ENCODE results near the gene HSD11B1L. TPM values are rescaled to one million over a fixed set of nuclear protein-coding genes. Genes with fewer than 3 reads are reported as not detected.
A peak's percentile ranks its signal among the peaks of the same experiment; 100 is the strongest.

Gene HSD11B1L
- polyA plus RNA-seq, 1 experiment, result 4.9 TPM

DNA sequence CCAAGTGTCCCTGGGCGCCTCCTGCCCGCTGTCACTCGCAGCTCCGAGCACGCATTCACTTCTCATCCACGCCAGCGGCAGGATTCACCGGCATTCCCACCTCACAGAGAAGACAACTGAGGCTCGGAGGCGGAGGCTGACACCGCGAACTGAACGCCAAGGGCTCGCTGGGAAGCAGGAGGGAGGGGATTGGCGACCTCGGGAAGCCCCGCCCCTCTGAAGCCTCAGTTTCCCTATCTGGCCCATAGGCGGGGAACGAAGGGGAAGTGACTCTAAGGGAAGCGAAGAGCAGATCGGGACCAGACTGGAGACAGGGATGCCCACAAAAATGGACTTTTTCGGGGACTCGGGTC, 767 bp upstream of the HSD11B1L start:
- peak overlapping the region; percentile 96 for H3K4me3 ChIP-seq (ENCODE audit: low read depth, low read length)
- peak overlapping the region; percentile 39 for H3K27ac ChIP-seq (ENCODE audit: low read depth, low read length)
- TF ChIP-seq, protein P1, sequence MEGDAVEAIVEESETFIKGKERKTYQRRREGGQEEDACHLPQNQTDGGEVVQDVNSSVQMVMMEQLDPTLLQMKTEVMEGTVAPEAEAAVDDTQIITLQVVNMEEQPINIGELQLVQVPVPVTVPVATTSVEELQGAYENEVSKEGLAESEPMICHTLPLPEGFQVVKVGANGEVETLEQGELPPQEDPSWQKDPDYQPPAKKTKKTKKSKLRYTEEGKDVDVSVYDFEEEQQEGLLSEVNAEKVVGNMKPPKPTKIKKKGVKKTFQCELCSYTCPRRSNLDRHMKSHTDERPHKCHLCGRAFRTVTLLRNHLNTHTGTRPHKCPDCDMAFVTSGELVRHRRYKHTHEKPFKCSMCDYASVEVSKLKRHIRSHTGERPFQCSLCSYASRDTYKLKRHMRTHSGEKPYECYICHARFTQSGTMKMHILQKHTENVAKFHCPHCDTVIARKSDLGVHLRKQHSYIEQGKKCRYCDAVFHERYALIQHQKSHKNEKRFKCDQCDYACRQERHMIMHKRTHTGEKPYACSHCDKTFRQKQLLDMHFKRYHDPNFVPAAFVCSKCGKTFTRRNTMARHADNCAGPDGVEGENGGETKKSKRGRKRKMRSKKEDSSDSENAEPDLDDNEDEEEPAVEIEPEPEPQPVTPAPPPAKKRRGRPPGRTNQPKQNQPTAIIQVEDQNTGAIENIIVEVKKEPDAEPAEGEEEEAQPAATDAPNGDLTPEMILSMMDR (IDR thresholded peaks at IDR 0.05; ENCODE audit: low read depth, low read length), result no peak
- ChIA-PET CTCF (no interaction called here), POLR2A (interaction anchor here (0.7 kb wide), 1 partner anchor 10 kb away, joined by 3 read pairs; no protein-coding TSS in a partner anchor)
- H3K27me3 ChIP-seq (ENCODE audit: control insufficient read depth, insufficient read depth, low read length), result no peaks in the 10 kb centered on the region
- DNase-seq (ENCODE audit: low read depth, low spot score), result no peak
- peaks cover 4% of the 10 kb centered on the region; the same call in 1 of the 2 replicates for H3K9me3 ChIP-seq (ENCODE audit: control insufficient read depth, insufficient read depth, low read length)

- CTCF ChIA-PET, result interaction anchor here (1.0 kb wide), 1 partner anchor 8 kb away, joined by 5 read pairs; no protein-coding TSS in a partner anchor
- TF ChIP-seq, protein P1 (IDR thresholded peaks at IDR 0.05; ENCODE audit: low read depth, low read length), result no peak
- POLR2A ChIA-PET, result interaction anchor here (0.5 kb wide), 2 partner anchors 33 to 39 kb away, joined by 4 to 15 read pairs; partner anchors contain the start of genes CATSPERD and LONP1
These were observed 722 bp downstream of the HSD11B1L start for GRCh38 chr19:5681391-5682106.

GRCh38 chr19:5682107-5682482, 1.3 kb downstream of the HSD11B1L start:
- Histone ChIP-seq H3K27ac (ENCODE audit: low read depth, low read length) (no peak overlapping the region), H3K27me3 (ENCODE audit: control insufficient read depth, insufficient read depth, low read length) (no peaks in the 10 kb centered on the region), H3K4me3 (ENCODE audit: low read depth, low read length) (no peak overlapping the region), H3K9me3 (ENCODE audit: control insufficient read depth, insufficient read depth, low read length) (peaks cover 5% of the 10 kb centered on the region; the same call in 1 of the 2 replicates)
- ChIA-PET CTCF (interaction anchor here (1.0 kb wide), 1 partner anchor 8 kb away, joined by 5 read pairs; no protein-coding TSS in a partner anchor), POLR2A (interaction anchor here (0.5 kb wide), 1 partner anchor 38 kb away, joined by 15 read pairs; the partner anchor contains the start of genes CATSPERD and LONP1)
- TF ChIP-seq, protein P1 (IDR thresholded peaks at IDR 0.05; ENCODE audit: low read depth, low read length), result no peak
- DNase-seq (ENCODE audit: low read depth, low spot score), result no peak

More at GRCh38 chr19:5681391-5682106, 722 bp downstream of the HSD11B1L start:
- H3K4me3 ChIP-seq (ENCODE audit: low read depth, low read length), result peak overlapping the region; percentile 96
- no peak for DNase-seq (ENCODE audit: low read depth, low spot score)
- H3K27me3 ChIP-seq (ENCODE audit: control insufficient read depth, insufficient read depth, low read length), result no peaks in the 10 kb centered on the region
- no peak overlapping the region for H3K27ac ChIP-seq (ENCODE audit: low read depth, low read length)
- H3K9me3 ChIP-seq (ENCODE audit: control insufficient read depth, insufficient read depth, low read length), result peaks cover 4% of the 10 kb centered on the region; the same call in 1 of the 2 replicates

GRCh38 chr19:5683177-5683886, 2.5 kb downstream of the HSD11B1L start:
- no peak for DNase-seq (ENCODE audit: low read depth, low spot score)
- TF ChIP-seq, protein P1 (IDR thresholded peaks at IDR 0.05; ENCODE audit: low read depth, low read length), result no peak
- Histone ChIP-seq H3K4me3 (ENCODE audit: low read depth, low read length) (no peak overlapping the region), H3K27me3 (ENCODE audit: control insufficient read depth, insufficient read depth, low read length) (no peaks in the 10 kb centered on the region), H3K27ac (ENCODE audit: low read depth, low read length) (no peak overlapping the region), H3K9me3 (ENCODE audit: control insufficient read depth, insufficient read depth, low read length) (peaks cover 14% of the 10 kb centered on the region; the same call in 1 of the 2 replicates)
- ChIA-PET CTCF (interaction anchor here (0.7 kb wide), 1 partner anchor 191 kb away, joined by 8 read pairs; no protein-coding TSS in a partner anchor), POLR2A (interaction anchor here (0.6 kb wide), 1 partner anchor 22 kb away, joined by 10 read pairs; no protein-coding TSS in a partner anchor)

Data from AG04450 (cell line).